NCI-H1694 treated with DMSO at 0.1 percent for 48 hours (cell line): ENCODE data around the gene SPATA24.
"Not testable (repeated sequence)": the region's sequence is repeated elsewhere in the genome, so short reads cannot be mapped to it uniquely, and the experiment has no call there.

Experiments used
- DNase-seq: peaks from one replicate; lab custom pipeline; 2025; lab: John Stamatoyannopoulos, UW

The SPATA24 gene

GRCh38 chr5:139403787-139404483 is at the start of gene SPATA24:
TSS of gene SPATA24 (minus strand) at chr5:139404089. CDS start at chr5:139404060, 29 bp downstream.
- peak; percentile 87 for DNase-seq

- DNase-seq, result no peak
Measured at GRCh38 chr5:139451878-139452660, 48.2 kb upstream of the SPATA24 start.

- DNase-seq, result no peak
Measured at GRCh38 chr5:139451176-139451575, 47.3 kb upstream of the SPATA24 start.

- no peak for DNase-seq
Measured at GRCh38 chr5:139446956-139447779, 43.3 kb upstream of the SPATA24 start.

GRCh38 chr5:139445325-139446170 is 41.7 kb upstream of the SPATA24 start:
- DNase-seq, result no peak

GRCh38 chr5:139443831-139444453 is 40.1 kb upstream of the SPATA24 start:
- no peak for DNase-seq

- DNase-seq, result not testable (repeated sequence)
Measured at GRCh38 chr5:139440416-139440815, 36.5 kb upstream of the SPATA24 start.

GRCh38 chr5:139439013-139439903 is 35.4 kb upstream of the SPATA24 start, which contains the start of gene DNAJC18:
TSS of gene DNAJC18 (minus strand) at chr5:139439525. CDS start at chr5:139439445, 80 bp downstream.
- DNase-seq, result peak; percentile 85

GRCh38 chr5:139438707-139439012 is 34.8 kb upstream of the SPATA24 start:
- DNase-seq, result no peak

- DNase-seq, result no peak
Measured at GRCh38 chr5:139435676-139436075, 31.8 kb upstream of the SPATA24 start.

- no peak for DNase-seq
Measured at GRCh38 chr5:139431706-139432105, 27.8 kb upstream of the SPATA24 start.

- DNase-seq, result no peak
Measured at GRCh38 chr5:139430015-139430414, 26.1 kb upstream of the SPATA24 start.

GRCh38 chr5:139426203-139426885 is 22.5 kb upstream of the SPATA24 start:
- DNase-seq, result no peak

- DNase-seq, result no peak
Measured at GRCh38 chr5:139425497-139425896, 21.6 kb upstream of the SPATA24 start.

GRCh38 chr5:139422307-139422893 is 18.5 kb upstream of the SPATA24 start:
- peak; percentile 72 for DNase-seq

GRCh38 chr5:139419226-139420192 is 15.6 kb upstream of the SPATA24 start:
- no peak for DNase-seq

- DNase-seq, result no peak
Measured at GRCh38 chr5:139418793-139419192, 14.9 kb upstream of the SPATA24 start.

- DNase-seq, result peak; percentile 62
Measured at GRCh38 chr5:139417214-139417613, 13.3 kb upstream of the SPATA24 start.
